NCI-H82 (cell line): ENCODE results near the gene CASD1.

Experiments
- DNase-seq: peaks from one replicate; lab custom pipeline; 2025; lab: John Stamatoyannopoulos, UW

Gene CASD1

GRCh38 chr7:94512735-94513564 lies 3.3 kb downstream of the CASD1 start:
- DNase-seq: peak; percentile 57

- no peak for DNase-seq
Observed at GRCh38 chr7:94513565-94513860, 3.9 kb downstream of the CASD1 start.

- DNase-seq: peak; percentile 12
Observed at GRCh38 chr7:94514140-94514889, 4.7 kb downstream of the CASD1 start.

- DNase-seq: no peak
Observed at GRCh38 chr7:94514917-94515316, 5.3 kb downstream of the CASD1 start.

GRCh38 chr7:94525923-94526322 lies 16.3 kb downstream of the CASD1 start:
- no peak for DNase-seq

GRCh38 chr7:94529516-94529915 lies 19.9 kb downstream of the CASD1 start:
- no peak for DNase-seq

- no peak for DNase-seq
Observed at GRCh38 chr7:94530109-94530508, 20.5 kb downstream of the CASD1 start.

- DNase-seq: no peak
Observed at GRCh38 chr7:94532676-94533075, 23.1 kb downstream of the CASD1 start.

GRCh38 chr7:94540428-94540827 lies 30.8 kb downstream of the CASD1 start:
- DNase-seq: no peak

GRCh38 chr7:94547126-94547525 lies 37.5 kb downstream of the CASD1 start:
- DNase-seq: no peak

GRCh38 chr7:94556028-94556427 lies 46.4 kb downstream of the CASD1 start:
- DNase-seq: no peak

GRCh38 chr7:94557215-94557614 lies 47.6 kb downstream of the CASD1 start:
- DNase-seq: no peak

- no peak for DNase-seq
Observed at GRCh38 chr7:94559972-94560371, 50.4 kb downstream of the CASD1 start.

GRCh38 chr7:94561841-94562514 lies 52.4 kb downstream of the CASD1 start:
- DNase-seq: no peak

- no peak for DNase-seq
Observed at GRCh38 chr7:94562525-94562924, 52.9 kb downstream of the CASD1 start.

GRCh38 chr7:94565247-94565894 lies 55.8 kb downstream of the CASD1 start:
- DNase-seq: no peak

- no peak for DNase-seq
Observed at GRCh38 chr7:94567396-94567795, 57.8 kb downstream of the CASD1 start.

GRCh38 chr7:94571816-94572215 lies 62.2 kb downstream of the CASD1 start:
- no peak for DNase-seq

GRCh38 chr7:94575646-94576045 lies 66.0 kb downstream of the CASD1 start:
- DNase-seq: no peak

- no peak for DNase-seq
Observed at GRCh38 chr7:94576316-94576715, 66.7 kb downstream of the CASD1 start.

- no peak for DNase-seq
Observed at GRCh38 chr7:94577357-94577756, 67.7 kb downstream of the CASD1 start.

- no peak for DNase-seq
Observed at GRCh38 chr7:94578614-94579013, 69.0 kb downstream of the CASD1 start.

GRCh38 chr7:94579470-94579869 lies 69.9 kb downstream of the CASD1 start:
- no peak for DNase-seq
